C4-2B (cell line): ENCODE data around the gene IFT25.

Source experiments
- ZFX ChIP-seq: fragments of 450-650 bp; IDR thresholded peaks from 2 replicates; pipeline ENCODE4 v1.6.1; 2017
- TF ChIP-seq, protein P1 (sequence below): fragments of 450-650 bp; conservative IDR thresholded peaks from 2 replicates; pipeline ENCODE4 v1.5.1; 2017; ENCODE audit warnings: mild to moderate bottlenecking

DNA sequence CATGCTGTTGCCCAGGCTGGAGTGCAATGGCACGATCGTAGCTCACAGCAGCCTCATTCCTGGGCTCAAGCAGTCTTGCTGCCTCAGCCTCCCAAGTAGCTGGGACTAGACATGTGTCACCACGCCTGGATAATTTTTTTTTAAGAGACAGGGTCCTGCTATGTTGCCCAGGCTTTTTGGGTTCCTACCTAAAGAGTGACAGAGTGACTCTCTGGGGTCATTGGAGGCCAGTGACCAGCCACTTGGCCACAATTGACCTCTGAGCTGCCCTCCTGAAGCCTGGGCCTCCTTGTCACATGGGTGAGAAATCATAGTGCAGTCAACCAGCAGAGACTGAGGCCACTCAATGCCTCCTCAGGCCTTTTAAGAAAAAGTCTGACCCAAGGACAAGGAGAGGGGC, 45.8 kb downstream of the IFT25 start:
- TF ChIP-seq, protein P1, sequence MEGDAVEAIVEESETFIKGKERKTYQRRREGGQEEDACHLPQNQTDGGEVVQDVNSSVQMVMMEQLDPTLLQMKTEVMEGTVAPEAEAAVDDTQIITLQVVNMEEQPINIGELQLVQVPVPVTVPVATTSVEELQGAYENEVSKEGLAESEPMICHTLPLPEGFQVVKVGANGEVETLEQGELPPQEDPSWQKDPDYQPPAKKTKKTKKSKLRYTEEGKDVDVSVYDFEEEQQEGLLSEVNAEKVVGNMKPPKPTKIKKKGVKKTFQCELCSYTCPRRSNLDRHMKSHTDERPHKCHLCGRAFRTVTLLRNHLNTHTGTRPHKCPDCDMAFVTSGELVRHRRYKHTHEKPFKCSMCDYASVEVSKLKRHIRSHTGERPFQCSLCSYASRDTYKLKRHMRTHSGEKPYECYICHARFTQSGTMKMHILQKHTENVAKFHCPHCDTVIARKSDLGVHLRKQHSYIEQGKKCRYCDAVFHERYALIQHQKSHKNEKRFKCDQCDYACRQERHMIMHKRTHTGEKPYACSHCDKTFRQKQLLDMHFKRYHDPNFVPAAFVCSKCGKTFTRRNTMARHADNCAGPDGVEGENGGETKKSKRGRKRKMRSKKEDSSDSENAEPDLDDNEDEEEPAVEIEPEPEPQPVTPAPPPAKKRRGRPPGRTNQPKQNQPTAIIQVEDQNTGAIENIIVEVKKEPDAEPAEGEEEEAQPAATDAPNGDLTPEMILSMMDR, result no peak
- TF ChIP-seq ZFX, result no peak
